K562 treated with DMSO at 1 percent for 48 hours (cell line): Measurements from ENCODE around the gene C6orf136. TPM values are rescaled to one million over a fixed set of nuclear protein-coding genes. Genes with fewer than 3 reads are reported as not detected.

ENCODE experiments used
- total RNA-seq: library from RNA; unstranded; fragments of 300-600 nt; gene quantifications from 2 replicates; pipeline ENCODE4 v1.2.3, GENCODE V29; 2022; ENCODE audit warnings: low replicate concordance; ENCODE audit errors: extremely low read depth

C6orf136 gene
- not detected in 2 replicates for total RNA-seq

DNA sequence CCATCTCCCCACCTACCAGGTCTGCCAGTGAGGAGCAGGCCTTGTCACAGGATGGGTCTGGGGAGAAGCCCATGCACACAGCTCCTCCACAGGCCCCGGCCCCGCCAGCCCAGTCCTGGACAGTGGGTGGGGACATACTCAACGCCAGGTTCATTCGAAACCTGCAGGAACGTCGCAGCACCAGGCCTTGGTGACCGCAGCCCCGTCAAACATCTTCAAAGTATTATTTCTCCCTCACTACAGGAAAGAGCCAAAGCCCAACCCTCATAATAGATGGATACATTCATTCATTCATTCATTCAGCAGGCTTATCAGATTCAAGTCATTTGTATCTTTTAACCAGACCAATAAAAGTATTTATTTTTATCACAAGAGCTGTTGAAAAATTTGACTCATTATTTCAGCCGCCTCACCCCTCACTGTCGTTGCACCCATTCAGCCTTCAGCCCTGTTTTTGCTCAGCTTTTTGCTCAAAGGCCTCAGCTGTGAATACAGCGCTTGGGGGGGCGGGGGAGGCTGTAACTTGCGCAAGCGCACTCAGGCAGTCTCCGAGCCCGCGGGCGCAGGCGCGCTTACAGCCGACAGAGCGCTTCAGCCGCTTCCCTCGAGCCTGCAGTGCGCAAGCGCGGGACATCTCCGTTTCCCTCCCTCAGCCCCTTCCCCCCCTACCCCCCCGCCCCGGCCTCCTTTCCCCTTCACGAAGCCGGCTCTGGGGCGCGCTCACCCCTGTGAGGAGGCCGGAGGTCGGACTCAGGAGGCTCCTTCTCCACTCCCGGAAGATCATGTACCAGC lies at the start of gene C6orf136:
C6orf136 (plus strand) TSS at position 684 of the 792 bp plus-strand sequence; CDS start at position 783, 99 bp downstream.

GRCh38 chr6:30616811-30617564 lies 29.9 kb upstream of the C6orf136 start, which contains the start of gene PPP1R10:
TSS of gene PPP1R10 (minus strand) at chr6:30617243. CDS start at chr6:30609944, 7,299 bp downstream.

GRCh38 chr6:30617565-30618269 lies 29.2 kb upstream of the C6orf136 start, which contains the start of gene MRPS18B:
TSS of gene MRPS18B (plus strand) at chr6:30617840. CDS start at chr6:30617866, 26 bp downstream.

DNA sequence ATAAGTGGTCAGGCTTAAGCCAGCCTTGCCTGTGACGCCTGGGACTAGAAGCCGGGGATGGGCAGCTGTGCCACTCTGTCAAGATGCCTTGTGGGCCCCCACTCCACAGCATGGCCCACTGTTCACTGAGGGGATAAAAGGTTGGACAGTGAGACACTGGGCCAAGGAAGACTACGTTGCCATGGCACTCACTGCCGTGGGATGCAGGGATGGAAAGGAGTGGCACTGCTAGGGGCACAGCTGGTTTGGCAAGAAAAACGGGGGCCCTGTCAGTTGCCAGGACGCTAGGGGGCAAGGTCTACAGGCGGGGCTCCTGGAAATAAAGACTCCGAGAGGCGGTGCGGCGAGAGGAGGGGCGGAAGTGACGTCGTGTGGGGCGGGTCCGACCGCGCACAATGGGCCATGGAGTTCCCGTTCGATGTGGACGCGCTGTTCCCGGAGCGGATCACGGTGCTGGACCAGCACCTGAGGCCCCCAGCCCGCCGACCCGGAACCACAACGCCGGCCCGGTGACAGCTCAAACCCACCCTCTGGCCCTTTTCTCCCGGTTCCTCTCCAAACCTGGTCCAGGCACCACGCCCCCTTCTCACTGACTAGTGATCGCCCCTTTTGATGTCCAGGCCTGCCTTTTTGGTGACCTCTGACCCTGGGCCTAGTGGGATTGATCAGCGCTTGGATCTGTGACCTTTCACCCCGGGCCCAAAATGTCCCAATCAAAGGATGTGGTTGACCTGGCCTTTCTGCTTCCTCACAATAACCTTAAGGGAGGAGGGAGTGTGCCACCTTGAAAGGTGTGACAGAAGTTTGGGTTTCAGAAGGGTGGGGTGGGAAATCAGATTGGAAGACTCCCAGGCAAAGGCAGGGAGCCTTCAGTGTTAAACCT lies 20.2 kb upstream of the C6orf136 start, which contains the start of gene ATAT1:
ATAT1 (plus strand) TSS at position 391 of the 883 bp plus-strand sequence.

GRCh38 chr6:30672445-30673253 lies 25.7 kb downstream of the C6orf136 start, which contains the start of gene DHX16:
TSS of gene DHX16 (minus strand) at chr6:30673006. CDS start at chr6:30672841, 165 bp downstream.

GRCh38 chr6:30686009-30686907 lies 39.3 kb downstream of the C6orf136 start, which contains the start of gene PPP1R18:
TSS of gene PPP1R18 (minus strand) at chr6:30686645. CDS start at chr6:30686018, 627 bp downstream.

GRCh38 chr6:30690403-30691207 lies 43.7 kb downstream of the C6orf136 start, which contains the start of gene NRM:
TSS of gene NRM (minus strand) at chr6:30690984. CDS start at chr6:30690974, 10 bp downstream.

Other genes starting within 250 kb of the C6orf136 start
- gene HLA-E, start 157.6 kb upstream of the C6orf136 start, total RNA-seq: not detected in 2 replicates
- gene GNL1, start 90.6 kb upstream of the C6orf136 start, total RNA-seq: not detected in 2 replicates
- gene PRR3, start 89.8 kb upstream of the C6orf136 start, total RNA-seq: not detected in 2 replicates
- not detected in 2 replicates for gene ABCF1, start 75.7 kb upstream of the C6orf136 start, total RNA-seq
- gene PPP1R10, start 29.9 kb upstream of the C6orf136 start, total RNA-seq: not detected in 2 replicates
- not detected in 2 replicates for gene MRPS18B, start 29.3 kb upstream of the C6orf136 start, total RNA-seq
- gene ATAT1, start 20.3 kb upstream of the C6orf136 start, total RNA-seq: not detected in 2 replicates
- gene DHX16, start 25.9 kb downstream of the C6orf136 start, total RNA-seq: not detected in 2 replicates
- not detected in 2 replicates for gene PPP1R18, start 39.5 kb downstream of the C6orf136 start, total RNA-seq
- gene NRM, start 43.9 kb downstream of the C6orf136 start, total RNA-seq: not detected in 2 replicates
- gene MDC1, start 70.1 kb downstream of the C6orf136 start, total RNA-seq: 246 TPM in 1 of 2 replicates, not detected in the other
- gene TUBB, start 73.2 kb downstream of the C6orf136 start, total RNA-seq: 976 and 1,473 TPM in 2 replicates
- gene FLOT1, start 95.6 kb downstream of the C6orf136 start, total RNA-seq: 531 TPM in 1 of 2 replicates, not detected in the other
- not detected in 2 replicates for gene IER3, start 97.4 kb downstream of the C6orf136 start, total RNA-seq
- not detected in 2 replicates for gene DDR1, start 237.4 kb downstream of the C6orf136 start, total RNA-seq